GM15510 (cell line): ENCODE results near the gene RND1.

Experiments used
- POLR2A ChIP-seq: IDR thresholded peaks from 3 replicates; pipeline ENCODE4 v1.6.1; 2011; ENCODE audit warnings: borderline replicate concordance; ENCODE audit not compliant: insufficient read length; ENCODE audit errors: extremely low read depth

RND1 gene

GRCh38 chr12:48865281-48866051, at the start of gene RND1:
RND1 (minus strand) TSS chr12:48865870; CDS start chr12:48865767, 103 bp downstream.
- TF ChIP-seq POLR2A, result peak; percentile 99

- TF ChIP-seq POLR2A, result no peak
Observed at GRCh38 chr12:48910196-48910595, 44.5 kb upstream of the RND1 start.

GRCh38 chr12:48907245-48907644, 41.6 kb upstream of the RND1 start:
- no peak for TF ChIP-seq POLR2A

GRCh38 chr12:48903982-48904411, 38.3 kb upstream of the RND1 start:
- no peak for TF ChIP-seq POLR2A

- TF ChIP-seq POLR2A, result no peak
Observed at GRCh38 chr12:48903363-48903981, 37.8 kb upstream of the RND1 start.

- TF ChIP-seq POLR2A, result no peak
Observed at GRCh38 chr12:48901278-48901677, 35.6 kb upstream of the RND1 start.

DNA sequence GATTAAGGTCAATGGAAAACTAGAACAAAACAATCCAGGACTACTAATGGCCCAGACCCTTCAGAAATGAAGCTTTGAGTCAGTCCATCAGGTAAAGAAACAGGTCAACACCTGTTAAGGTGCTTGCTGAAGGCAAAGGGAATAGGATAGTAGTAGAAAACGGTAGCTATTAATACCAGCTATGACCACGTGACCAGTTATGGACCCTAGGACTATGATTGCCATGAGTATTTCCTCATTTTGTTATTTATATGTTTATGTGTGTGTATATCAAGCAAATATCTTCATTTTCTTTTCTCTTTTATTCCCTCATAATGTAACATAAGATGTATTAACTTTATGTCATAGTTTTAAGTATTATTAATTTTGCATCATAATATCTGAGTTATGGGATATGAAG, 34.0 kb upstream of the RND1 start:
- TF ChIP-seq POLR2A, result no peak

DNA sequence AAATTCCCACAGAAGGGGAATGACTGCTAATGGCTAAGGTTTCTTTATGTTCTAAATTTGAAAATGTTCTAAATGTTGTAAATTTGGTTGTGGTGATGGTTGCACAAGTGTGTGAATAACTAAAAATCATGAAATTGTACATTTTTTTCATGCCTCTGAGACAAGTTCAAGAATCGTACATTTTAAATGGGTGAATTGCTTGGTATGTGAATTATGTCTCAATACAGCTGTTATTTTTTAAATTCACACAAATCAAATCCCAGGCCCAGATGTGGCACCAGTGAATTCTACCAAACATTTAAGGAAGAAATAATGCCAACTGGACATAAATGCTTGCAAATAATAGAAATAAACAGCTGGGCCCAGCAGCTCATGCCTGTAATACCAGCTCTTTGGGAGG, 28.6 kb upstream of the RND1 start:
- no peak for TF ChIP-seq POLR2A

DNA sequence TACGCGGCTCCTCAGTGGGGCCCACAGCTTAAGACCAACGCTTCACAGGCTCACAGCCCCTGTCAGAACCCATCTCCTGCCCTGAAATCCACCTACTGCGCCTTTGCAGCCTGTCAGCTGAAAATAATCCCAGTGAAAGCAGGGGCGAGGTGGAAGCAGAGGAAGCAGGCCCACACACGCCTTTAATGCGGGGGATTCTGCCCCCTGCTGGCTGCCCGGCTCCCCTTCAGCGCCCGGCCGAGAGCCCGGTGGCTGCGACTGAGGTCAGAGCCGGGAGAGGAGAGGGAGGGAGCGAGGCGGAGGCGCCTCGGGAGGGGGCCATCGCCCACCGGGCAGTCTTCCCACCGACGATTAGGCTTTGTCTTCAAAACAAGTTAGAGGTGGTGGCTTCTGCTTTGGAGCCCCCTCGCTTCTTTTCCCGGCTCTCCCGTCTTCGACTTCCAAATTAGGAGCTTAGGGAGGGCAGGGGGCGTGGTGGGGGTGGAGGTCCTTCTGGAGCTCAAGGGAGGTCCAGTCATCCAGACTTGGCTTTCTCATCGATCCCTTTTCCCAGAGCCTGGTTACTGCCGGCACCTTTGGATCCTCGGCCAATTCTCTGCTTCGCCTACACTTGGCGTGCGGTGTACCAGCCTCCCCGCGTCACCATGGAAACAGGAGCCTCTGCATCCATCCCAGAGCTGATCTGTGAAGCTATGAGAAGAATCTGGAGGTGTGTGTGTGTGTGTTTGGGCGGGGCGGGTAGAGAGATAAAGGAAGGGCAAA, 25.2 kb upstream of the RND1 start:
- no peak for TF ChIP-seq POLR2A

GRCh38 chr12:48889679-48890078, 24.0 kb upstream of the RND1 start:
- TF ChIP-seq POLR2A, result no peak

GRCh38 chr12:48883305-48884161, 17.9 kb upstream of the RND1 start:
- no peak for TF ChIP-seq POLR2A

- TF ChIP-seq POLR2A, result no peak
Observed at GRCh38 chr12:48882972-48883304, 17.3 kb upstream of the RND1 start.

DNA sequence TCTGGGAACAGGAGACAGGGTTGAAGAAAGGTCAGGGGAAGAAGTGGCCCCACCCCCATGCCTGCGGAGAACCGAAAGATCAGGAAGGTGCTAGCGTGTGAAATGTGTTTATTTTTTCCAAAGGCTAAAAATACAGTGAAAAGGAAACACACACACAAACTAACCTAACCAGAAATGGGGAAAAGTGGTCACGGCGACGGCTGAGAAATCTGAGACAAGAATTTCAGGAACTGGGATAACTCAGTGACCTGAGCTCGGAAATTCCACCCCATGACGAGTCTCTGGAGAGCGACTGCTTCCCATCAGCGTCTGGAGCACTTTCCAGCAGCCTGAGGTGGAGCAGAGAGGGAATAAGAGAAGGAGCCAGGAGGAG, 16.6 kb upstream of the RND1 start:
- no peak for TF ChIP-seq POLR2A

DNA sequence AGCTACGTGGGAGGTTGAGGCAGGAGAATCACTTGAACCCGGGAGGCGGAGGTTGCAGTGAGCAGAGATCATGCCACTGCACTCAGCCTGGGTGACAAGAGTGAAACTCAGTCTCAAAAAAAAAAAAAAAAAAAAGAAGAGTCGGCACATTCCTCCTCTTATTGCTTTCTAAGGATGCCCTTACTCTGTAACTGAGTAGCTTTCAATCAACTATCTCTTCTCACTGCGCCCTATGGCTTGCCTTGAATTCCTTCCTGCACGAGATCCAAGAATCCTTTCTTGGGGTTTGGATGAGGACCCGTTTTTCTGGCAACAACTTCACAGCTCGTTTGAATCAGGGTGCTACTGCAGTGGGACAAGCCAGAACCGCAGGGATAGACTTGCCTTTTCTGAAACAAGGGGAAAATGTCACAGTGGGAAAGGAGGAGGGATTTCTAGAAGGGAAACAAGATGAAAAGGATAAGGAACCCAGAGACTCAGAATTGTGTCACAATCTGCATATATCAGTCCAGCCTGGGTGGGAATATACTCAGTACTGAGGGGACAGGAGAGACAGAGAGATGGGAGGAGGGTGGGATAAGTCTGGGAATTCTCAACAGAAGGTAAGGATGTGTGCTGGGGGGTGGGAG, 16.1 kb upstream of the RND1 start:
- no peak for TF ChIP-seq POLR2A
